WERI-Rb-1 (cell line): Measurements from ENCODE around the gene NRXN3.

Source experiments
- DNase-seq: peaks from one replicate; pipeline ENCODE4 v3.0.0-alpha.2; 2020
- H3K27ac ChIP-seq: fragments of 250-450 bp; sonication (Bioruptor Pico); 2 replicates; pipeline ENCODE4 v1.5.1; 2020; ENCODE audit warnings: mild to moderate bottlenecking, moderate library complexity
- H3K27me3 ChIP-seq: fragments of 250-450 bp; sonication (Bioruptor Pico); 2 replicates; pipeline ENCODE4 v1.5.1; 2021; ENCODE audit warnings: mild to moderate bottlenecking, low read depth, moderate library complexity; ENCODE audit not compliant: insufficient read depth, severe bottlenecking
- H3K36me3 ChIP-seq: fragments of 250-450 bp; sonication (Bioruptor Pico); 2 replicates; pipeline ENCODE4 v1.5.1; 2020; ENCODE audit warnings: mild to moderate bottlenecking, moderate library complexity
- H3K4me3 ChIP-seq: 2 replicates; pipeline ENCODE4 v1.5.1; 2011; ENCODE audit warnings: low read depth, mild to moderate bottlenecking, control low read depth, low read length
- H3K9me3 ChIP-seq: fragments of 250-450 bp; sonication (Bioruptor Pico); 2 replicates; pipeline ENCODE4 v1.5.1; 2021; ENCODE audit warnings: mild to moderate bottlenecking, moderate library complexity; ENCODE audit not compliant: severe bottlenecking
- TF ChIP-seq, protein P1 (sequence below): IDR thresholded peaks from 2 replicates; pipeline ENCODE4 v1.5.1; 2011; ENCODE audit warnings: low read depth, mild to moderate bottlenecking, control low read depth, inconsistent platforms, low read length

NRXN3 gene

GRCh38 chr14:79260406-79260805 is 1090.2 kb downstream of the NRXN3 start:
- TF ChIP-seq, protein P1, sequence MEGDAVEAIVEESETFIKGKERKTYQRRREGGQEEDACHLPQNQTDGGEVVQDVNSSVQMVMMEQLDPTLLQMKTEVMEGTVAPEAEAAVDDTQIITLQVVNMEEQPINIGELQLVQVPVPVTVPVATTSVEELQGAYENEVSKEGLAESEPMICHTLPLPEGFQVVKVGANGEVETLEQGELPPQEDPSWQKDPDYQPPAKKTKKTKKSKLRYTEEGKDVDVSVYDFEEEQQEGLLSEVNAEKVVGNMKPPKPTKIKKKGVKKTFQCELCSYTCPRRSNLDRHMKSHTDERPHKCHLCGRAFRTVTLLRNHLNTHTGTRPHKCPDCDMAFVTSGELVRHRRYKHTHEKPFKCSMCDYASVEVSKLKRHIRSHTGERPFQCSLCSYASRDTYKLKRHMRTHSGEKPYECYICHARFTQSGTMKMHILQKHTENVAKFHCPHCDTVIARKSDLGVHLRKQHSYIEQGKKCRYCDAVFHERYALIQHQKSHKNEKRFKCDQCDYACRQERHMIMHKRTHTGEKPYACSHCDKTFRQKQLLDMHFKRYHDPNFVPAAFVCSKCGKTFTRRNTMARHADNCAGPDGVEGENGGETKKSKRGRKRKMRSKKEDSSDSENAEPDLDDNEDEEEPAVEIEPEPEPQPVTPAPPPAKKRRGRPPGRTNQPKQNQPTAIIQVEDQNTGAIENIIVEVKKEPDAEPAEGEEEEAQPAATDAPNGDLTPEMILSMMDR, result no peak
- no peak overlapping the region for H3K4me3 ChIP-seq
- H3K27me3 ChIP-seq, result no peaks in the 10 kb centered on the region
- H3K36me3 ChIP-seq, result no peaks in the 10 kb centered on the region
- H3K27ac ChIP-seq, result no peak overlapping the region
- H3K9me3 ChIP-seq, result no peaks in the 10 kb centered on the region
- no peak for DNase-seq

GRCh38 chr14:79265366-79265946 is 1095.3 kb downstream of the NRXN3 start:
- H3K27me3 ChIP-seq, result no peaks in the 10 kb centered on the region
- no peak for DNase-seq
- H3K36me3 ChIP-seq, result no peaks in the 10 kb centered on the region
- no peaks in the 10 kb centered on the region for H3K9me3 ChIP-seq
- H3K27ac ChIP-seq, result no peak overlapping the region
- TF ChIP-seq, protein P1, result no peak
- H3K4me3 ChIP-seq, result no peak overlapping the region

GRCh38 chr14:79270361-79270760 is 1100.2 kb downstream of the NRXN3 start:
- no peaks in the 10 kb centered on the region for H3K36me3 ChIP-seq
- no peak for DNase-seq
- no peak overlapping the region for H3K27ac ChIP-seq
- TF ChIP-seq, protein P1, result no peak
- H3K4me3 ChIP-seq, result no peak overlapping the region
- H3K9me3 ChIP-seq, result no peaks in the 10 kb centered on the region
- H3K27me3 ChIP-seq, result no peaks in the 10 kb centered on the region

DNA sequence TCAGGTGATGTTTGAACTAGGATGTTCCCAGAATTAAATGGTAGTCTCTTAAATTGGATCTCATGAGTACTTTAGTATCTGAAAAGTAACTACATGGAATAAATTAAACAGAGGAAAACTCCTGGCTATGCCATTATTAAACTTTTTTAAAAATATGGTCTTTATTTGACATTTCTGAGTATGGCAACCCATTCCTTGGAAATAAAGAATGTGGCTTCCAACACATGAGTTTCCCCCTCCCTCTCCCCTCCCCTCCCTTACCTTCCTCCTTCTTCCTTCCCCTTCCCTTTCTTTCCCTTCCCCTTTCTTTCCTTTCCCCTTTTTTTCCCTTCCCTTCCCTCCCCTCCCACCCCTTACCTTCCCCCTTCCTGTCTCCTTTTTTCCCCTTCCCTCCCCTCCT is 1100.9 kb downstream of the NRXN3 start:
- DNase-seq, result no peak
- H3K36me3 ChIP-seq, result no peaks in the 10 kb centered on the region
- TF ChIP-seq, protein P1, result no peak
- H3K27ac ChIP-seq, result no peak overlapping the region
- H3K9me3 ChIP-seq, result no peaks in the 10 kb centered on the region
- no peak overlapping the region for H3K4me3 ChIP-seq
- H3K27me3 ChIP-seq, result no peaks in the 10 kb centered on the region

DNA sequence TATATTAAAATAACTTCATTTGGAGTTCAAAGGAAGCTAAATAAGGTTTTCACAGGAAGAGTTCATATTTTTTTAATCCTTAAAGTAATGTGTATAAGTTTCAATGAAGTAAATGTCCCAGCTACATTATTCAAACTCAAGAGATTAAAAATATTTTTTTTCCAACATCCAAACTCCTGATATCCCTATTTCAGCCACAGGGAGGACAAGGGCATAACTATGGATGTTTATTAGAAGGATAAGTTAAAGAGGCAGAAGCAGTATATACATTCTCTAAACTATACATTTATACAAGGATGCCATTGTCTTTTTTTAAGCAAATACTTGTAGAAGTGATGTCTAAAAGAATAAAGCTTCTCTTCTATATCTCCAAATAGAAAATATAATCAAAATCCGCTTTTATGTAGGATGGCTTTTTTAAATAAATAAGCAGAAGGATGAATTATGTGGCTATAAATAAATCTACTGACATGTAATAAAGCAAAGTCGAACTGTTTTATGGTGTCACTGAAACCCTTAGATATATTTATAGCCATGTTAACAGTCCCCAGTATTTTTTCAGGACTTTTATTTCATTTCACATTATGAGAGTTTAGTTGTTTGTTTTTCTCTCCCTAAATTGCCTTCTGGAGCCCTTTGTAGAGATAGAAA is 1104.6 kb downstream of the NRXN3 start:
- TF ChIP-seq, protein P1, result no peak
- Histone ChIP-seq H3K27me3 (no peaks in the 10 kb centered on the region), H3K4me3 (no peak overlapping the region), H3K36me3 (no peaks in the 10 kb centered on the region), H3K27ac (no peak overlapping the region), H3K9me3 (no peaks in the 10 kb centered on the region)
- DNase-seq, result no peak

DNA sequence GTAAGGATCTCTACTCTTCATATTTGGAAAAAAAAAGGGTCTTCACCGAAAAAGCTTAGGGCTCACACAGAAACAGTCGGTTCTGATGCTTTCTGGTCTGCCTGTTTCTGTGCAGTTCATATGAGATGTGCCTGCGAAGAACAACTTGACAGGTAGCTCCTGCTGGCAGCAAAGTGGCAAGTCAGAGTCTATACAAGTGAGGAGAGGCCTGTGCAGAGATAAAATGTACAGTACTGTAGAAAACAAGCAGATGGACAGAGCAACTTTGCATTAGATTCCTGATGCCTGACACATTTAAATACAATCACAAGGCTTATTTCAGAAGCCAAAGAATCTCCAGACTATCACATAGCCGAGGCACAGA is 1105.1 kb downstream of the NRXN3 start:
- no peak overlapping the region for H3K27ac ChIP-seq
- TF ChIP-seq, protein P1, result no peak
- H3K4me3 ChIP-seq, result no peak overlapping the region
- no peaks in the 10 kb centered on the region for H3K36me3 ChIP-seq
- no peak for DNase-seq
- no peaks in the 10 kb centered on the region for H3K9me3 ChIP-seq
- H3K27me3 ChIP-seq, result no peaks in the 10 kb centered on the region
